Smooth muscle cell (in vitro differentiated cells): ENCODE results near the gene ECM1. TPM values are rescaled to one million over a fixed set of nuclear protein-coding genes. Genes with fewer than 3 reads are reported as not detected.

Experiments
- DNase-seq: peaks from one replicate; lab custom pipeline; 2025; ENCODE audit not compliant: unreplicated experiment; lab: John Stamatoyannopoulos, UW
- H2AFZ ChIP-seq: fragments of 200-600 bp; sonication (generic); 2 replicates; pipeline ENCODE4 v1.6.0; 2016; ENCODE audit warnings: antibody characterized with exemption, low read depth, mild to moderate bottlenecking
- H3F3A ChIP-seq: fragments of 200-600 bp; sonication (generic); 2 replicates; pipeline ENCODE4 v1.6.0; 2017; ENCODE audit warnings: antibody characterized with exemption, low read depth
- H3K27ac ChIP-seq: fragments of 200-600 bp; sonication (generic); 2 replicates; pipeline ENCODE4 v1.5.1; 2016; ENCODE audit warnings: low read depth, mild to moderate bottlenecking
- H3K27me3 ChIP-seq: fragments of 200-600 bp; sonication (generic); 2 replicates; pipeline ENCODE4 v1.6.1; 2016; ENCODE audit warnings: low read depth, mild to moderate bottlenecking
- H3K36me3 ChIP-seq: fragments of 200-600 bp; sonication (generic); 2 replicates; pipeline ENCODE4 v1.5.1; 2016; ENCODE audit warnings: low read depth
- H3K4me1 ChIP-seq: fragments of 200-600 bp; sonication (generic); 2 replicates; pipeline ENCODE4 v1.5.1; 2016; ENCODE audit warnings: low read depth
- H3K4me2 ChIP-seq: fragments of 200-600 bp; sonication (generic); 2 replicates; pipeline ENCODE4 v1.6.0; 2016; ENCODE audit warnings: mild to moderate bottlenecking
- H3K4me3 ChIP-seq: fragments of 200-600 bp; sonication (generic); 2 replicates; pipeline ENCODE4 v1.5.1; 2016; ENCODE audit warnings: mild to moderate bottlenecking
- H3K79me2 ChIP-seq: fragments of 200-600 bp; sonication (generic); 2 replicates; pipeline ENCODE4 v1.6.0; 2016; ENCODE audit warnings: low read depth, mild to moderate bottlenecking
- H3K9ac ChIP-seq: fragments of 200-600 bp; sonication (generic); 2 replicates; pipeline ENCODE4 v1.6.0; 2016; ENCODE audit warnings: low read depth
- H3K9me3 ChIP-seq: fragments of 200-600 bp; sonication (generic); replicated peaks from 2 replicates; pipeline ENCODE4 v1.5.1; 2016; ENCODE audit warnings: low read depth
- H4K20me1 ChIP-seq: fragments of 200-600 bp; sonication (generic); 2 replicates; pipeline ENCODE4 v1.6.0; 2016; ENCODE audit warnings: low read depth
- CTCF ChIP-seq: fragments of 200-600 bp; sonication (generic); IDR thresholded peaks from 2 replicates; pipeline ENCODE4 v1.5.1; 2017; ENCODE audit warnings: borderline replicate concordance, mild to moderate bottlenecking, antibody characterized with exemption; ENCODE audit not compliant: insufficient read depth, poor library complexity, severe bottlenecking
- WGBS: methylation state at CpG from one replicate; pipeline ENCODE4 v1.1.7; 2016; ENCODE audit warnings: low lambda C conversion rate; 5-methylcytosine and 5-hydroxymethylcytosine counted together
- polyA plus RNA-seq: library from polyadenylated mRNA; unstranded; fragments of >200 nt; fragmentation: Nextera tagmentation; extraction: Ambion mirVana; gene quantifications from 2 replicates; pipeline ENCODE4 v1.2.1, GENCODE V29; 2016
- total RNA-seq: library from RNA; depleted of rRNA; stranded (reverse); fragments of >200 nt; gene quantifications from 2 replicates; pipeline ENCODE4 v1.2.3, GENCODE V29; 2014

Gene ECM1
- total and polyA plus RNA-seq, 2 experiments from 2014 or later: 19.0 to 36.1 TPM

- no peak overlapping the region for H2AFZ ChIP-seq
- H3K4me1 ChIP-seq: peaks cover 27% of the 10 kb centered on the region
- peaks cover 22% of the 10 kb centered on the region for H3F3A ChIP-seq
- H3K4me2 ChIP-seq: peak overlapping the region; percentile 84
- H3K9ac ChIP-seq: no peak overlapping the region
- no peak for DNase-seq
- TF ChIP-seq CTCF: peak; percentile 84
- no peaks in the 10 kb centered on the region for H3K36me3 ChIP-seq
- H3K79me2 ChIP-seq: peaks cover 24% of the 10 kb centered on the region
- H3K4me3 ChIP-seq: no peak overlapping the region
- H3K27me3 ChIP-seq: no peaks in the 10 kb centered on the region
- no peaks in the 10 kb centered on the region for H3K9me3 ChIP-seq
- H3K27ac ChIP-seq: no peak overlapping the region
- H4K20me1 ChIP-seq: peaks cover 16% of the 10 kb centered on the region
- WGBS: 47% methylated on average over 9 of the region's 9 CpGs
Measured at GRCh38 chr1:150560011-150560438, 52.1 kb downstream of the ECM1 start.

GRCh38 chr1:150560576-150561253 lies 52.8 kb downstream of the ECM1 start:
- peak; percentile 67 for TF ChIP-seq CTCF
- Histone ChIP-seq H3K79me2 (peaks cover 31% of the 10 kb centered on the region), H3K27ac (peak overlapping the region; percentile 96), H3K36me3 (no peaks in the 10 kb centered on the region), H3K9me3 (no peaks in the 10 kb centered on the region), H3F3A (peaks cover 28% of the 10 kb centered on the region), H3K9ac (peak overlapping the region; percentile 72), H3K4me1 (peaks cover 27% of the 10 kb centered on the region), H4K20me1 (peaks cover 16% of the 10 kb centered on the region), H2AFZ (no peak overlapping the region), H3K4me2 (peak overlapping the region; percentile 84), H3K27me3 (no peaks in the 10 kb centered on the region), H3K4me3 (peak overlapping the region; percentile 60)
- 17% methylated on average over 17 of the region's 17 CpGs for WGBS
- peak; percentile 84 for DNase-seq

- Histone ChIP-seq H3K27ac (peak overlapping the region; percentile 96), H3K27me3 (no peaks in the 10 kb centered on the region), H3K9me3 (no peaks in the 10 kb centered on the region), H3K36me3 (no peaks in the 10 kb centered on the region), H3K9ac (peak overlapping the region; percentile 94), H2AFZ (no peak overlapping the region), H3K79me2 (peaks cover 38% of the 10 kb centered on the region), H4K20me1 (peaks cover 16% of the 10 kb centered on the region), H3K4me3 (peak overlapping the region; percentile 60), H3K4me2 (peak overlapping the region; percentile 84), H3F3A (peaks cover 29% of the 10 kb centered on the region), H3K4me1 (peaks cover 31% of the 10 kb centered on the region)
- WGBS: under 1% methylated on average over 30 of the region's 32 CpGs
- no peak for TF ChIP-seq CTCF
- peak; percentile 84 for DNase-seq
Measured at GRCh38 chr1:150561254-150561973, 53.5 kb downstream of the ECM1 start.
